Hepatocyte (in vitro differentiated cells): Measurements from ENCODE around the gene MSX2.

Experiments
- CTCF ChIP-seq: fragments of 200-600 bp; sonication (generic); IDR thresholded peaks from 2 replicates; pipeline ENCODE4 v1.5.1; 2016; ENCODE audit warnings: antibody characterized with exemption, mild to moderate bottlenecking; ENCODE audit not compliant: poor library complexity
- EZH2 ChIP-seq: fragments of 200-600 bp; sonication (generic); IDR thresholded peaks from 2 replicates; pipeline ENCODE4 v1.6.1; 2016; ENCODE audit warnings: antibody characterized with exemption, mild to moderate bottlenecking, borderline replicate concordance

- TF ChIP-seq CTCF (no peak), EZH2 (peak; percentile 73)
Observed at GRCh38 chr5:174731214-174732035, 7.0 kb downstream of the MSX2 start.
